IPS DF 4.7 (cell line): ENCODE data around the gene PPP2R1B.

Experiments used
- DNase-seq: peaks from one replicate; pipeline ENCODE4 v3.0.0-alpha.2; 2013; ENCODE audit warnings: low spot score; ENCODE audit errors: extremely low read depth

PPP2R1B gene

GRCh38 chr11:111749646-111750045 is 16.5 kb downstream of the PPP2R1B start:
- no peak for DNase-seq

DNA sequence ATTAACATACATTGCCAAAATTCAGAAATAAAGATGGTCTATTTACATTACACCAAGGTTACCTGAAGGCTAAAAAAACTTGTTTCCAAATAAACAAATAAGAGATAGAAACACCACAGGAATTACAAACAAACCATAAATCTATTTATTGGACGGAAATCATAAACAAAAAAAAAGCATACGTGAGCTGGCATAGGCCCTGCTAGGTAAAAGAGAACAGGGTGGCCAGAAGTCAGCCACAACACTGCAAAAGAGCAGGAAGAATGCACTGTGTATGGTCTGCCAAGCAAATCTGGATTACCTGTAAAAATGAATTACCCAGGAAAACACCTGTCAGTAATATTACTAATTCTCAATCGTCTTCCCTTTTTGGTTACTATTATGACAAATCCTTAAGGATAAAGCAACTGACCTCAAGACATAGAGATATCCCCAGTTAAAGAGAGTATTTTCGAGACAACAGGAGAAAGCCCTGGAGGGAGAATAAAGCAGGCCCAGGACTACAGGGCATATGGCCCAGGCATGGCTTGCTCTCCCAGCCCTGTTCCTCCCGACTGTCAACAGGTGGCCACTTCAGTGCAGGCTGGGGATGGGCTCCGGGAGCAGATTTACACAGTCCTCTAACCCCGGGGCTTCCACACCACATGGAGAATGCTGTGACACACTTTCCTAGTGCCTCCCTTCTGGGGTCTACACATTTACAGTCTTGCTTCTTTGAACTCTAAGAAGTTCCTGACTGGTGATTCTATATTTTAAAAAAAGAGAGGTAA is 18.0 kb downstream of the PPP2R1B start:
- no peak for DNase-seq

DNA sequence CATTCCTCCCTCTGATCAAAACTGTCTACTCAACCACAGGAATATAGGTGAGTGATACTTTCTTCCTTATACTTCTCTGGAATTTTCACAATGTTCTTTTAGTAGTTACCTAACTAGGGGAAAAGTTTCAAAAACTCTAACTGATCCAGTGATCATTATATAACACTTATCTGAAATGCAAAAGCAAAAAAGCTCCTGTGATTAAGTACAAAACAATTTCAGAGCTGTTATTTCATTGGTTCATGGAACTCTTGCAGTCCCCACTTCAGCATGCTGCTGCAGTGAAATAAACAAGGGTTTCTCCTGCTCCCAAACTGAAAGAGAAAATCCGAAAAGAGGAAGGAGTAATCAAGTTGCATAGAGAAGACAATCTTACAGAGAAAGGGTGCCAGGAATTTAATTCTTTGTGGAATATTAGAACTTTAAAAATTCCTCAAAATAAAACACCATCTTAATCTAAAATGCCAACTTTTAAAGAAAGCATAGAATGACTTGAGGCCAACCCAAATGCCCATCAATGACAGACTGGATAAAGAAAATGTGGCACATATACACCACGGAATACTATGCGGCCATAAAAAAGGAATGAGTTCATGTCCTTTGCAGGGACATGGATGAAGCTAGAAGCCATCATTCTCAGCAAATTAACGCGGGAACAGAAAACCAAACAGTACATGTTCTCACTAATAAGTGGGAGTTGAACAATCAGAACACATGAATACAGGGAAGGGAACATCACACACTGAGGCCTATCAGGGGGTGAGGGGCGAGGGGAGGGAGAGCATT is 20.3 kb downstream of the PPP2R1B start:
- DNase-seq, result no peak

DNA sequence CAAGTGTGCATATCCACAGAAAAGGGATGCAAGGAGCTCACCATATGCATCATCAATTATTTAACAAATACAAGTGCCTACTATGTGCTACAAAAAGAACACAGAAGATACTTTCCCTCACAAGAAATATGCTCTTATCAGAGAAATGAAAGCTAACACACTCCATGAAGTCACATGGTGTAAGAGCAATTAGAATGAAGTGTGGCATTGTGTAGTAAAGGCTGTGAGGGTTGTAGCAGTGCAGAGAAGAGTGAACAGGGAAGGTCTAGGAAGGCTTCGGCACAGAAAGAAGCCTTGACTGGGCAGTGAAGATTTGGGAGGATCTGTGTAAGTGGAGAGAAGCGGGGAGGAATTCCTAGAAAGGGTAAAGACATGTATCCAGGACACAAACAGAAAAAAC is 22.5 kb downstream of the PPP2R1B start:
- no peak for DNase-seq

- no peak for DNase-seq
Observed at GRCh38 chr11:111741751-111742150, 24.4 kb downstream of the PPP2R1B start.

DNA sequence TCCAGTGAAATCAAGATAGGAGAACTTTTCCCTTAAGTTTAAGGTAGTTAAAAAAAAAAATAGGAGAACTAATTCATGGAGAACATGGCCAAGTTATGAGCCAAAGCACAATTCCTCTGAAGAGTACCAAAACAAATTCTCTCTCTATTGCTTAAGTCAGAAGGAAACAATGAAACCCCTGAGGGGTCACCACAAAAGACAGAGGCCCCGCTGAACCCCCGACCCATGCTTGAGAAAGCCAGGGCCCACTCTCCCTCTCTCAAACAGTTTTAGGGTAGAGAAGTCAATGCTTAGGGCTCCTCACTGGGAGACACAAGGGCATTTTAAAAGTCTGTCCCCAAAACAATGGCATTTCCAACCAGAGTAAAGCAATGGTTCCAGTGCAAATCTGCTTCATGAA is 26.9 kb downstream of the PPP2R1B start:
- DNase-seq, result no peak

GRCh38 chr11:111737444-111738210 is 28.6 kb downstream of the PPP2R1B start:
- no peak for DNase-seq

DNA sequence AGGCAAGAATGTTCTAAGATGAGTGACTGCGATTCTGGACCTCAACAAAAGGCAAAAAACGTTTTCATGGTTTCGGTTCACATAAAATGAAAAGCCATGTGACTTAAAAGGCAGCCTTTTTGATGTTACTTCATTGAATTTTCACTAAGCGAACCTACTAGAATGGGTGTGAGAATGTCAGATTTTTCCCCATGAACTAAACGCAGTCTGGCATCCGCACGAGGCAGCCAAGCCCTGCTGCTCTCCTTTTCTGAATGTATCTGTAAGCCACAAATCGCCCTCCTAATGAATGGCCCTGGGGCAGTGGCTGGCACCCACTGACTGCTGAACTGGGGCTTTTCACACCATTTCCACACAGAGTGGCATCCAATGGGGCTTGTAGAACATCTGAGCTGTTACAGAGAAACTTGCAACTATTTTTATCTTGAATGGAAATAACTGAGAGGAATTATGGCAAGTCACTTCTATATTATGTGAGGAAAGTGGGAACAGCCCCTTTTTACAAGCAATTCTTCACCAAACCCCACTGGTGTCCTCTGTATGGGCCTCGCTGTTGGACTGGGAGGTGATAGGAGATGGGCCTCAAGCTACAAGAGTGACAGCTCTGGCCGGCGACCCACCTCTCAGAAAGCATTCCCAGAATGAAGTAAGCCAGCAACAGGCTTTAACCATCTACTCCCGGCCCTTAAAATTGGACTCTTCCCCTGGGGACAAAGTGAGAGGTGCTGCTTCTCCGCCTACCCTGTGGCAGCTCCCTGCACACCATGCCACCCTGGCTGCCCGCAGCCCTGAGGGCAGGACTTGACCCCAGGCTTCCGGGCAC is 29.4 kb downstream of the PPP2R1B start:
- DNase-seq, result no peak

- no peak for DNase-seq
Observed at GRCh38 chr11:111736181-111736590, 30.0 kb downstream of the PPP2R1B start.

DNA sequence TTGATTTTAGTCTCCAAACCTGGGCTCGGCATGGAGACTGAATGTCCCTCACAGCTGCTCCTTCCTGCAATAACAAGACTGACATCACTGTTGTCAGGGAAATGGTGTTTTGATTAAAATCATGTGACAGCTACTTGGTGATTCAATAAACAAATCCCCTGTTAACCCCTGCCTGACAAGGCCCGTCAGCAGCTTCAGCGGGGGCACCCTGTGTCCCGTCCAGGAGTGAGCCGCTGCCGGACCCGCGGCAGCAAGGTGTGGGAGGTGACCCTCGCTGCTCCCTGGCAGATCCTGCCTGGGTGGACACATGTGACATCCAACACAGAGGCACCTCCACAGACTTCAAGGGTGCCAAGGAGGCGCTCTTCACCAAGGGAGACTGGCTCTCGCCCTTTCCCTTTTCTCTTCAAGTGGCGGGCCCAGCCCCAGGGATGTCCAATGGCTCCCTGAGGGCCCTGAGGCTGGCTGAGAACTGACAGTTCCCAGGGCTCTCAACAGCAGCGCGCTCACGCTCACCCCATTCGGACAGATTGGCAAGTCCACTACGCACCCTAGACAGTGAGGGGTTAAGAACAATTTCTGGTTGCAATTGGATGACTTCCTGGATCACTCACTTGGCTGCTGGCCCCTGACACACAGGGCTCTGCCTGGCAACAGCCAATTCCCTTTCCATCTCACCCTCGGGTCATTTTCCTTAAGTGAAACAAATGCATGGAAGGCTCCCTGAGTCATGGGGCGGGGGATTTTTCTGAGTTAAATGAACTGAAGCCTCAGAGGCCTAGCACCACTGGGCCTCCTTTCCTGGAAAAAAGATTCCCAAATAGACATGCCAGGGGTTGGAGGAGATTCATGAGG is 30.7 kb downstream of the PPP2R1B start:
- DNase-seq, result no peak

DNA sequence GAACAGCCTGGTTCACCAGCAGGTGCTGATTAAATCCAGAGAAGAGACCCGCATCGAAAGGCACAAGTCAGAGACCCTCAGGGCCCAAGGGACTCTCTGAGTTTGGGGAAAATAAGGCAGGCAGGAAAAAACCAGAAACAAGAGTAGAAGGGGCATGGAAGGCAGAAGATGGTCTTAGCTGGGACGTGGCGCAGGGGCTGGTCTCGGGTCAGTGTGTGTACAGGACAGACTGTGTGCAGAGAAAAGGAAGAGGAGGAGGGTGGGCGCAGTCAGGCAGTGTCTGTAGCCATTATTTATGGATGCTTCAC is 31.3 kb downstream of the PPP2R1B start:
- DNase-seq, result no peak

DNA sequence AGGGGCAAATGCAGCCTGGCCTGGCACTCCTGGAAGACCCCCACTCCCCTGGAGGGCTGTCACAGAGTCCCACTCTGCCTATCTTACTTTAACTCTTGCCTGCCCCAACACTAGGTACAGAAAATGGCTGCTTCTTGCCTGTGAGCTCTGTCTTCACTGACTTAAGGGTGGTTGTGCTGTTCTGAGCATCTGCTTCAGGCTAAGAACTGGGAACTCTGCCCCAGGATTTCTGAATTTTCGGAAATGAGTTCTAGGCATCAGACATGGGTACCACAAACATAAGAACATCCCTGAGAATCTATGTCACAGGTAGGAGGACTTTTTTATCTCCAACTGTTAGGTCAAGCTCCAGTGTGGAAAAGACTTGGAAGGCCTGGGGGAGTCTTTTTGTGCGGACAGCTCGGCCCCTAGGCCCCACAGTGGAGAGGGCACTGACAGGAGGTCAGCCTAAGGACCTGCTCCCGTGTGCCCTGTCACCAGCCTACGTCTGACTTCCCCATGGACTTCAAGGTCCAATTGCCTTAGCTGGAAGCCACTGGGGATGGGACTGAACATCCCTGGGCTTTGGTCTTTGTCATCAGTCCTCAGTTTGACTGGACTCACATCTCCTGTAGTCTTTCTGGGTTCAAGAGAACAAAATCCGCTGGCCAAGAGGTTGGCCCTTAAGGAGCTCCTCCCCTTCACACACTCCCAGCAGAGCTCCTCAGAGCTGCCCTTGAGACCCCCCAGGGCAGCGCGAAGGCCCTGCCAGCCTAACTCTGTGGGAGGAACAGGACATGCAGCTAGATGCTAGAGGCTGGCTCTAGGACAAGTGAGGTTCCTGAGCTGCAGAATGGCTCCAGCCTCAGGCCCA is 31.9 kb downstream of the PPP2R1B start:
- no peak for DNase-seq

DNA sequence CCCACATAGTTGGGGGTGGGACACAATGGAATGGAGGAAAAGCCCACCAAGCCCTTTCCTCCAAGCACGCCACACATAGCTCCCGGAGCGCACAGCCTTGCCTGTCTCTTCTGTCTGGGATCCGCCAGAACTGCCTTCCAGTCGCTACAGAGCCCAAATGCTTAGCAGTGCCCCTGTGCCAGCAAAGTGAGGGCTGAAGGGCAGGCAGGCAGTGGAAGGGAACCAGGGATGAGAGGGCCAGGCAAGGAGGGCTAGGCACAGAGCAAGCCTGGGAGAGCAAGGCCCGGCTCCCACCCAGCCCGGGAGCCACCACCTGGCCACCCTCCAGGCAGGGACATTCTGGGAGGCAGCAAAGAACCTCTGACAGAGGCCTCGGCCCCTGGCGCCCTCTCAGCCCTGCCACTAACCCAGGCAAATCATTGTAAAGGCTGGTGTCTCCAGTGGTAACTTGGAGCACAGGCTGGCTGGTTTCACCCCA is 32.5 kb downstream of the PPP2R1B start:
- no peak for DNase-seq

DNA sequence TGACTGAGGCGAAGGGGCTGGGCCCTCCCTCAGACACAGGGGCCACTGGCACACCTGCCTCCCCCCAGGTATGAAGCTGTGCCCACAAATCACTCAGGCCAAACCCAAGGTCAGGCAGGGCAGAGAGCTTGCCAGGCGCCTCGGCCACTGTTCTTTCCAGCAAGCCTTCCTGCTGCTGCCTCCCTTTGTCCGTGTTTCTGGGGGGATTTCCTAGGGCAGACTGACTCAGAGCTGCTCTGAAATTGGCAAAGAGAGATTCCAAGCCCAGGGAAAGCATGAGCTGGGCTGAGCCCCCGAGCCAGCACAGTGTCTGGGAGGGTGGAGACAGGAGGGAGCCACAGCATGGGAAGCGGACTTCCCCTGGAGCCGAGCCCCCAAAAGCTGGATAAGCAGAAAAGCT is 33.2 kb downstream of the PPP2R1B start:
- no peak for DNase-seq

DNA sequence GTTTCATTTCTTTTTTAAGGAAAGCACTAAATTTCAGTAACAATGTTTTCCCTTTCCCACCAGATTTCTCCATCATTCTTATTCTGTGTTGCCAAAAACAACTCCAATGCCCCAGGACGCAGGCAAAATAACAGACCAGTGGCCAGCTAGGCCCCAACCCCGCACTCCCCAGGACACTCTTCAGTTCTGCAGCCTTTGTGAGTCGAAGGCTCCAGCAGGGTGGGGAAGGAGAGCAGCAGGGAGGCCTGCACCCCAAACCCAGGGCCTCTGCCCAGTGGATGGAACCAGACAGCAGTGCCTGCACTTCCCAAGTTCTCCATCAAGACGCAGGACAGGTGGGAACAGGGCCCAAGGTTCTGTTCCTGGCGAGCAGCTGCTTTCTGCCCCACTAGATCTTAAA is 34.4 kb downstream of the PPP2R1B start:
- no peak for DNase-seq

DNA sequence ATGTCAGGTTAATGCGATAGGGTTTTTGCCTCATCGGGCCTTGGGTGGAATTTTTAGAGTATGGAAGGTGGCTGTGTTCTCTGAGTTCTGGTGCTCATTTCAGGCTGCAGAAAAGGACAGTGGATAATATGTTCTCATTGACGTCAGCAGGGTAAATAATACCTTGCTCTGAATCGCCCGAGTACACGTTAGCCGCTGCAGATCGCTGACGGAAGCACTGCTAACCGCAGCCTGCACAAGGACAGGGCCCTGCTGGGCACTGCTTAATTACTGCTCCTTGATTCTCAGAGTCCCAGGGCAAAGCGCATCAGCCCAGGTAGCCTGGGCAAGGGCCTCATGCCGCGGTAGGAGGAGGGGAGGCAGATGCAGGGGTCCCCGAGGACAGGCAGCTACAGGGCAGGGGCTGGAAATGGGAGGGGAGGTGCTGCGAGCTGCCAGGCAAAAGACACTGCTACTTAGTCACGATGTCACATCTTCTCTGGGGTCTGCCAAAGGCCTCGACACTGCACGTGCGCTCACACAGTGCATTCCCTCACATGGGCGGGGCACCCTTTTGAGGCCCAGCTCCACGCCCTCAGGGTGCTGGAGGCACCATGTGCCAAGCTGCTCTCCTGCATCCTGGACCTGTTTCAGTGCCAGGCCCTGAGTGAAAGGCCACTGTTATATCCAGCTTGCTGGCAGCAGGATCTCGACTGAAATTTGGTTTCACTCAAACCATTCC is 35.2 kb downstream of the PPP2R1B start:
- no peak for DNase-seq

GRCh38 chr11:111729831-111730311 is 36.3 kb downstream of the PPP2R1B start:
- no peak for DNase-seq

GRCh38 chr11:111729071-111729830 is 36.9 kb downstream of the PPP2R1B start:
- DNase-seq, result no peak
